HepG2 (cell line): ENCODE measurements around the gene SFI1. TPM values are rescaled to one million over a fixed set of nuclear protein-coding genes. Genes with fewer than 3 reads are reported as not detected.

Source experiments
- DBP ChIP-seq: sonication (generic); formaldehyde crosslinking; IDR thresholded peaks from 2 replicates; pipeline ENCODE4 v1.4.0; 2020; ENCODE audit warnings: missing genetic modification reagents; ENCODE audit errors: not compliant biosample characterization
- HIC2 ChIP-seq: sonication (generic); formaldehyde crosslinking; IDR thresholded peaks from 2 replicates; pipeline ENCODE4 v1.9.0; 2022; ENCODE audit warnings: low read depth, missing genetic modification reagents
- KDM2A ChIP-seq: sonication (generic); formaldehyde crosslinking; IDR thresholded peaks from 2 replicates; pipeline ENCODE4 v1.4.0; 2020; ENCODE audit warnings: low read depth, missing genetic modification reagents, borderline replicate concordance
- KDM6A ChIP-seq: IDR thresholded peaks from 2 replicates; pipeline ENCODE4 v1.6.1; 2016; ENCODE audit warnings: low read depth
- MAFG ChIP-seq: sonication (generic); formaldehyde crosslinking; IDR thresholded peaks from 2 replicates; pipeline ENCODE4 v1.5.1; 2020; ENCODE audit warnings: mild to moderate bottlenecking, missing genetic modification reagents
- MED8 ChIP-seq: sonication (generic); formaldehyde crosslinking; IDR thresholded peaks from 2 replicates; pipeline ENCODE4 v1.8.1; 2023; ENCODE audit warnings: mild to moderate bottlenecking, missing genetic modification reagents; ENCODE audit not compliant: insufficient replicate concordance
- NR2F1 ChIP-seq, 2 experiments: fragments of 450-650 bp in 1 of 2; formaldehyde crosslinking in 1 of 2; IDR thresholded peaks; 2 replicates each; pipeline versions ENCODE4 v1.5.0 to v1.6.1; 2016 to 2020; ENCODE audit warnings: mild to moderate bottlenecking in 1 of 2, missing compliant biosample characterization in 1 of 2, missing genetic modification reagents in 1 of 2, moderate library complexity in 1 of 2
- PAF1 ChIP-seq: IDR thresholded peaks from 2 replicates; pipeline ENCODE4 v1.6.1; 2016; ENCODE audit warnings: missing genetic modification reagents, missing compliant biosample characterization
- PAX8 ChIP-seq: sonication (generic); formaldehyde crosslinking; IDR thresholded peaks from 2 replicates; pipeline ENCODE4 v1.8.0; 2022; ENCODE audit warnings: mild to moderate bottlenecking, missing genetic modification reagents, borderline replicate concordance
- PITX1 ChIP-seq: sonication (generic); formaldehyde crosslinking; IDR thresholded peaks from 2 replicates; pipeline ENCODE4 v1.5.1; 2020; ENCODE audit warnings: mild to moderate bottlenecking, missing genetic modification reagents
- SKI ChIP-seq: fragments of 450-650 bp; IDR thresholded peaks from one replicate; pipeline ENCODE4 v1.6.1; 2018; ENCODE audit warnings: mild to moderate bottlenecking; ENCODE audit not compliant: partially characterized antibody
- SP4 ChIP-seq: sonication (generic); formaldehyde crosslinking; IDR thresholded peaks from 2 replicates; pipeline ENCODE4 v1.8.1; 2023; ENCODE audit warnings: mild to moderate bottlenecking, missing genetic modification reagents
- ZFP37 ChIP-seq: sonication (generic); formaldehyde crosslinking; IDR thresholded peaks from 2 replicates; pipeline ENCODE4 v1.4.0; 2020; ENCODE audit warnings: missing genetic modification reagents, borderline replicate concordance
- ZFP90 ChIP-seq: sonication (generic); formaldehyde crosslinking; IDR thresholded peaks from 2 replicates; pipeline ENCODE4 v1.8.0; 2022; ENCODE audit warnings: missing genetic modification reagents, mild to moderate bottlenecking, inconsistent platforms, borderline replicate concordance
- ZHX2 ChIP-seq, 2 experiments: sonication (generic) in 1 of 2; formaldehyde crosslinking in 1 of 2; IDR thresholded peaks; 2 replicates each; pipeline versions ENCODE4 v1.6.1 to v1.9.0; 2014 to 2022; ENCODE audit warnings: antibody characterized with exemption in 1 of 2, borderline replicate concordance in 1 of 2, inconsistent platforms in 1 of 2, low read depth in 1 of 2, missing genetic modification reagents in 1 of 2
- polyA plus RNA-seq, 8 experiments: library from polyadenylated mRNA; depleted of rRNA in 3 of 8; stranded (reverse) in 7 of 8; unstranded in 1 of 8; fragments of >200 nt; fragmentation: Illumina TruSeq in 4 of 8; extraction: Trizol in 4 of 8; gene quantifications; 2 replicates each; pipeline versions ENCODE4 v1.2.1 to v1.2.3, GENCODE V29; 2011 to 2016; ENCODE audit warnings: low read depth in 4 of 8, missing spikeins in 1 of 8, mixed read lengths in 1 of 8; ENCODE audit not compliant: insufficient read depth in 1 of 8
- total RNA-seq, 5 experiments: library from RNA; depleted of rRNA; stranded (reverse); fragments of >200 nt; fragmentation: Illumina TruSeq; extraction: Trizol; gene quantifications; 2 replicates each; pipeline ENCODE4 v1.2.3, GENCODE V29; 2016; ENCODE audit warnings: low read depth in 1 of 5
- TF ChIP-seq, protein P1 (sequence below): fragments of 450-650 bp; IDR thresholded peaks from 2 replicates; pipeline ENCODE4 v1.6.1; 2017; ENCODE audit warnings: mild to moderate bottlenecking

SFI1 gene
- total and polyA plus RNA-seq, 2 of the 13 experiments (the other 11 are each of a cell fraction or from before 2014, with no cell fraction given) = 20.5 to 40.1 TPM

GRCh38 chr22:31489632-31490495, 6.5 kb upstream of the SFI1 start, which contains the start of gene EIF4ENIF1 (continued):
- no peak for TF ChIP-seq PITX1
- no peak for TF ChIP-seq MED8 (CRISPR knock-in tag)
- TF ChIP-seq ZHX2 (IDR thresholded peaks at IDR 0.05; ENCODE audit: low read depth) = peak; percentile 26; the same call in 1 of the 2 replicates
- TF ChIP-seq ZHX2 (CRISPR knock-in tag; IDR thresholded peaks at IDR 0.05; ENCODE audit: borderline replicate concordance) = no peak
- TF ChIP-seq MAFG = no peak
- TF ChIP-seq ZFP90 = peak; percentile 35; the same call in 1 of the 2 replicates
- no peak for TF ChIP-seq PAF1 (CRISPR knock-in tag)
- no peak for TF ChIP-seq NR2F1 (CRISPR knock-in tag; IDR thresholded peaks at IDR 0.05)
- peak; percentile 66 for TF ChIP-seq SKI
- TF ChIP-seq KDM2A (CRISPR knock-in tag) = no peak
- TF ChIP-seq SP4 (CRISPR knock-in tag) = peak; percentile 76
- TF ChIP-seq, protein P1, sequence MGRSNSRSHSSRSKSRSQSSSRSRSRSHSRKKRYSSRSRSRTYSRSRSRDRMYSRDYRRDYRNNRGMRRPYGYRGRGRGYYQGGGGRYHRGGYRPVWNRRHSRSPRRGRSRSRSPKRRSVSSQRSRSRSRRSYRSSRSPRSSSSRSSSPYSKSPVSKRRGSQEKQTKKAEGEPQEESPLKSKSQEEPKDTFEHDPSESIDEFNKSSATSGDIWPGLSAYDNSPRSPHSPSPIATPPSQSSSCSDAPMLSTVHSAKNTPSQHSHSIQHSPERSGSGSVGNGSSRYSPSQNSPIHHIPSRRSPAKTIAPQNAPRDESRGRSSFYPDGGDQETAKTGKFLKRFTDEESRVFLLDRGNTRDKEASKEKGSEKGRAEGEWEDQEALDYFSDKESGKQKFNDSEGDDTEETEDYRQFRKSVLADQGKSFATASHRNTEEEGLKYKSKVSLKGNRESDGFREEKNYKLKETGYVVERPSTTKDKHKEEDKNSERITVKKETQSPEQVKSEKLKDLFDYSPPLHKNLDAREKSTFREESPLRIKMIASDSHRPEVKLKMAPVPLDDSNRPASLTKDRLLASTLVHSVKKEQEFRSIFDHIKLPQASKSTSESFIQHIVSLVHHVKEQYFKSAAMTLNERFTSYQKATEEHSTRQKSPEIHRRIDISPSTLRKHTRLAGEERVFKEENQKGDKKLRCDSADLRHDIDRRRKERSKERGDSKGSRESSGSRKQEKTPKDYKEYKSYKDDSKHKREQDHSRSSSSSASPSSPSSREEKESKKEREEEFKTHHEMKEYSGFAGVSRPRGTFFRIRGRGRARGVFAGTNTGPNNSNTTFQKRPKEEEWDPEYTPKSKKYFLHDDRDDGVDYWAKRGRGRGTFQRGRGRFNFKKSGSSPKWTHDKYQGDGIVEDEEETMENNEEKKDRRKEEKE = no peak
- TF ChIP-seq KDM6A = no peak
- TF ChIP-seq PAX8 (CRISPR knock-in tag) = peak; percentile 89; the same call in 1 of the 2 replicates
- TF ChIP-seq ZFP37 (CRISPR knock-in tag) = no peak
- TF ChIP-seq DBP = no peak
- no peak for TF ChIP-seq HIC2 (CRISPR knock-in tag)
